Suppressor macrophage treated with lipopolysaccharide for 4 hours (primary cell): ENCODE measurements around the gene ATP6V1F.

Experiments
- DNase-seq: peaks from one replicate; pipeline ENCODE4 v3.0.0-alpha.2; 2020

The ATP6V1F gene

DNA sequence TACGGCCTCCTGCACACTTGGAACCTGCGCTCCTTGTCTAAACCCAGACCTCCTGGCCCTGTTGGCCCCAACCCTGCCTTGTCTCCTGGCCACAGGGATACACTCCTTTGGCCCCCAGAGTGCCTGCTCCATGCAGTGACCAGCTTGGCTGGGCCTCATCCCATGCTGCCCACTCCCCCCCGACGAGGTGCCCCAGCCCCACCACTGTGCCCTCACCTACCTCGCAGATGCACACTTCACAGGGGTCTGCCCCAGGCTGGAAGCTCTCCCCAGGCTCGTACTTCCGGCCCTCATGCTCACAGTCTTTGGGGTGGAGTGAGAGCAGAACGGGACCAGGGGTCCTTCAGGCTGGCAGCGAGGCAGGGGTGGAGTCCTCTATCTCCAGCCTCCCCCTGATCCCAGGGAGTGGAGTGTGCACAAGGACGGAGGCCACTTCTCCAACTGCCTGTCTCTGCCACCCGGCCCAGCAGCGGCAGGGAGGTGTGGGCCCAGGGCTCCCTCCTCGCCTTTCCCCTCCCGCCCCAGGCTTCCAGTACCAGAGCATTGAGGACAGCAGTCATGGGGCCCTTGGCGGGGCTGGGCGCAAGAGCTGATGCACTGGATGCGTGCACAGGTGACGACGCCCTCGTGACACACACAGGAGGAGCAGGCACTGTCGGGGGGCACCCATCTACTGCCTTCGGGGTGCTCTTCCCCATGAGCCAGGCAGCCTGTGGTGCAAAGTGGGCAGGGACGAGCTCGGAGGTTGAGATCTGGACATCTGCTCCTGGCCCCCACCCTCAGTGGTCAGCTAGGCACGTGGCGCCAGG lies 22.1 kb downstream of the ATP6V1F start:
- DNase-seq: no peak

DNA sequence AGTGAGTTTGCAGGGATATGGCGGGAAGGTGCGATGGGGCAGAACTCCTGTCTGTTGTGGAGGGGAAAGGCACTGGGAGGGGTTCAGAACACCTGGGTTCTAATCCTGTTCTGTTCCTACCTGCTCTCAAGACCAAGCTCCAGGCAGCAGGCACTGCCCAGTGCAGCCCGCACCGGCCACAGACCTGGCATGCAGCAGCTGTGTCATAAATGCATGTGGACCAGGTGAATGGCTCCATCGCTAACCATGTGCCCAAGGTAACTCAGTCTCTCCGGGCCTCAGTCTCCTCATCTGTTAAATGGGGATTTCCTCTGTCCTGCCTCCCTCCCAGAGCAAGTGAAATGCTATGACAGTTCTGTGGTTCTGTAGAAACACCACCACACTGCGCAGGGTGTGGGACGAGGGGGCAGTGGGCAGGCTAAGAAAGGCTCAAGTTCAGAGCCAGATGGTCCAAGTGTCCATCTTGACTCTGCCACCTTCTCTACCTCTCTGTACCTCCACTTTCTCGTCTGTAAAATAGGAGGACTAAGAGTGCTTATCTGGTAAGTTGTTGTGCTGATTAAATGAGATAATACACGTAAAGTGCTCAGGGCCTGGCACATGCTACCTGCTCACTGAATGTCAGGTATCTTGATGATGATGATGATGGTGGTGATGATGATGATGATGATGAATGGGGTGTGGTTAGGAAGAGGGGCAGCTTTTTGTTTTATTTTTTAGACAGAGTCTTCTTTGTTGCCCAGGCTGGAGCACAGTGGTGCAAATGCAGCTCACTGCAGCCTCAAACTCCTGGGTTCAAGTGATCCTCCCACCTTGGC lies 22.9 kb downstream of the ATP6V1F start:
- no peak for DNase-seq

DNA sequence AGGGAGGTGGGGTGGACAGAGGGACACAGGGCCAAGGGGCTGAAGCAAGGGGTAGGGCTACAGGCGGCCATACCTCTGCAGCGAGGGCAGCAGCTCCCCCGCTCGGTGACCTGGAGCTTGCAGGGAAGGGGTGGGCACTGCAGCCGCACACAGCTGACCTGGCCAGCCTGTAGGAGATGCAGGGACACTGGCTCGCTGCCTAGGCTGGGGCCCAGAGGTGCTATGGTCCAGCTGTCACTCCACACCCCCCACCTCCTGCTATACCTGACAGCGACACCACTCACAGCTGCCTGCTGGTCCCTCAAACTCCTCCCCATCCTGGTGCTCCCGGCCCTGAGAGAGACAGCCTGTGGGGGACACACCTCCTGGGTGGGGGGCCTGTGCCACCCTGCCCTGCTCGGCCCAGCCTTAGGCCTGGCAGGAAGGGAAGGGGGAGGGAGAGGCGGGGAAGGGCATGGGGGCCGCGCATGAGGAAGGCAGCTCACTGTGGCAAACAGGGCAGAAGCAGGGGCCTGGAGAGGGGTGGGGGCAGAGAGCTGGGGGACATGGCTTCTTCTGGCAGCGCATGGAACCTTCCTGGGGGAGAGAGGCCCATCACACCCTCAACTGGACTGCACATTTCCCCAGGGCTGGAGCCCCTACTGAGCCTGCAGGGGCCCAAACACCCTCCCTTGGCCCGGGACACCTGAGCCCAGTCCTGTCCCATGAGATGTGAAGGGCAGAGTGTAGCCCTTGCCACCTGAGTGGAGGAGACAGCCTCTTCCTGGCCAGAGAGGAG lies 23.9 kb downstream of the ATP6V1F start:
- DNase-seq: no peak

DNA sequence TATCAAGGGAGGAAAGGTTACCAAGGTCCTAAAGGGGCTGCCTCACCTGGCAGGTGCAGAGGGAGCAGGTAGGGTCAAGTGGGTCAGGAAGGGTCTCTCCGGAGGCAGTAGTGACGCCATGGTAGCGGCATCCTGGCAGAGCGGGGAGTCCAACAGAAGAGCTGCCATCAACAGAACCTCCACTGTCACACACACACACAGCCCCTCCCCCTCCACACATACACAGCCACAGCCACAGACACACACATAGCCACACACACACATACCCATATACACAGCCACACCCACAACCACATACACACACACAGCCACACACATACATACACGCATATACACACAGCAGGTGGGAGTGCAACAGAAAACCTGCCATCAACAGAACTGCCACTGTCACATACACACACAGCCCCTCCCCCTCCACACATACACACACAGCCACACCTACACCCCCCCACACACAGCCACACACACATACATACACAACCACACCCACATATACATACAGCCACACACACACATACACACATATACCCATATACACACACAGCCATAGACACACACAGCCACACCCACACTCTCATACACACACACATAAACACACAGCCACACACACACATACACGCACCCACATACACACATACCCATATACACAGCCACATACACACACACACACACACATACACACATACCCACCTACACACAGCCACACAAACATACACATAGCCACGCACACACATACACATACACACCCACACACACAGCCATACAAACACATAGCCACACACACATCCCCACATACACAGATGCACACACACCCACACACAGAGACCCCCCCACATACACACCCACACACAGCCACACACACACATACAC lies 24.7 kb downstream of the ATP6V1F start:
- no peak for DNase-seq

DNA sequence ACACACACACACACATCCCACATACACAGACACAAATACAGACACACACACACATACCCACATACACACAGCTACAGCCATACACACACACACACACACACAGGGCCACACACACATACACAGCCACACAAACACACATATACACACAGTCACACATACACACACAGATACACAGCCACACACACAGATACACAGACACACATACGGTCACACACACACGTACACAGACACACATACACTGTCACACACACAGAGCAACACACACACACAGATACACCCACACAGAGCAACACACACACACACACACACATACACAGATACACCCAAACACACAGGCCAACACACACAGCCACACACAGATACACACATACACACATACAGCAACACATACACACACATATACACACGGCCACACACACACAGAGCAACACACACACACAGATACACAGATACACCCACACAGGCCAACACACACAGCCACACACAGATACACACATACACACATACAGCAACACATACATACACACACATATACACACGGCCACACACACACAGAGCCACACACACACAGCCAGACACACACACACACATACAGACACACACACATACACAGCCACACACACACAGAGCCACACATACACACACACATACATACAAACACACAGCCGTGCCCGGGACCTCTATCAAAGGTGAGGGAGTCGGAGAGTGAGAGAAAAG lies 25.5 kb downstream of the ATP6V1F start:
- DNase-seq: no peak

DNA sequence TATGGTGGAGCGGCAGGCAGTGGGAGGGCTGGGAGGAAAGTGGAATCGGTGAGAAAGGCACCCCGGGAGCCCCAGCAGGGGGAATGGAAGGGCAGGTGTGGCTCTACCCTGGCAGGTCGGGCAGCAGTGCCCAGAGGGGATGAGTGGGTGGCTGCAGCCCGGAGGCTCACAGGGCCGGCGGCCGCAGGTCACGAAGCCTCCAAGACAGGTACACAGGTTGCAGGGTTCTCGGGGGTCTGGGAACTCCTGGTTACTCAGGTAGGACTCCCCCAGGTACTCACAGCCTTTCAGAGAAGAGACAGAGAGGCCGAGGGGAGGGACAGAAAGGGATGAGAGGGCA lies 26.1 kb downstream of the ATP6V1F start:
- no peak for DNase-seq

DNA sequence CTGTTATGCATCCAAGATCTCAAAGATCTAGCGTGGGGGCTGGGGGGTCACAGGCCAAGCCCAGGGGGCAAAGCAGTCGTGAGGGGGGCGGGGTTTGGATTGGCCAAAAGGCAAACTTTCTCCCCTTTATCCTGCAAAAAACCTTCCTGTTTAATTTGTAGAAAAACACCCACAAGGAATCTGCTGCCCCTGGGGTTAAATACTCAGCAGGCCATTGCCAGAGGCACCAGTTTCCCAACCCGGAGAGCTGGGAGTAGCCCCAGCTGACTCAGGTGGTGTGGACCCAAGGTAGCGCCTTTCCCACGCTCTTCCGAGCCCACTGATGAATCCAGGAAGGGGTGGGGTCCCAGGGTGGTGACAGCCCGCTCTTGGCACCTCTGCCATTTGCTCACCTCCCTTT lies 26.5 kb downstream of the ATP6V1F start:
- no peak for DNase-seq

DNA sequence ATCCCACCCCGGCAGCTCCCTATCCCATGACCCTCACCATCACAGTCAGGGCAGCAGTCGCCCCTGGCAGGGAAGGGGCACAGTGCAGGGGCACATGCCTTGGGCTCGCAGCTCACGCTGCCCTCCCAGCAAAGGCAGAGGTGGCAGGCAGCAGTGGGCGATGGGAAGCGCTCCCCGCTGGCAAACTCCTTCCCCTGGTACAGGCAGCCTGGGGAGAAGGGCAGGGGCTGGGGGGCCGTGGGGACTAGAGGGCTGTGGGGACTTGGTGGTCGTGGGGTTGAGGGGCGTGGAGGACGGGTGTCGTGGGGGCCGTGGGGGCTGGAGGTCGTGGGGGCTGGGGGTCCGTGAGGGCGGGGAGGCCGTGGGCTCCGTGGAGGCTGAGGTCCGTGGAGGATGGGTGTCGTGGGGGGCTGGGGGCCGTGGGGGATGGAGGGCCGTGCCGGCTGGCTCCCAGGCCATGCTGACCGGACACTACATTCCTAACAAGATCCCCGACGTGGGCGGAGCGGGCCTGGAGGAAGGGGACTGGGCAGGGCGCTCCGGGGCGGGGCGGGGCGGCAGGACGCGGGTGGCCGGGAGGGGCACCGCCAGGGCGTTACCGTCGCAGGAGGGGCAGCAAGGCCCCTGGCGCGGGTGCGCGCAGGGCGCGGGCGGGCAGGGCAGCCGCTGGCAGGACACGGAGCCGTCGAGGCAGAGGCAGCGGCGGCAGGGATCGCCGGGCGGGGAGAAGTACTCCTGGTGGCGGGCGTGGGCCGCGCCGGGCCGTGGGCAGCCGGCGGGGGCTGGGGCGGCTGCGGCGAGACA lies 27.9 kb downstream of the ATP6V1F start:
- DNase-seq: peak; percentile 35

DNA sequence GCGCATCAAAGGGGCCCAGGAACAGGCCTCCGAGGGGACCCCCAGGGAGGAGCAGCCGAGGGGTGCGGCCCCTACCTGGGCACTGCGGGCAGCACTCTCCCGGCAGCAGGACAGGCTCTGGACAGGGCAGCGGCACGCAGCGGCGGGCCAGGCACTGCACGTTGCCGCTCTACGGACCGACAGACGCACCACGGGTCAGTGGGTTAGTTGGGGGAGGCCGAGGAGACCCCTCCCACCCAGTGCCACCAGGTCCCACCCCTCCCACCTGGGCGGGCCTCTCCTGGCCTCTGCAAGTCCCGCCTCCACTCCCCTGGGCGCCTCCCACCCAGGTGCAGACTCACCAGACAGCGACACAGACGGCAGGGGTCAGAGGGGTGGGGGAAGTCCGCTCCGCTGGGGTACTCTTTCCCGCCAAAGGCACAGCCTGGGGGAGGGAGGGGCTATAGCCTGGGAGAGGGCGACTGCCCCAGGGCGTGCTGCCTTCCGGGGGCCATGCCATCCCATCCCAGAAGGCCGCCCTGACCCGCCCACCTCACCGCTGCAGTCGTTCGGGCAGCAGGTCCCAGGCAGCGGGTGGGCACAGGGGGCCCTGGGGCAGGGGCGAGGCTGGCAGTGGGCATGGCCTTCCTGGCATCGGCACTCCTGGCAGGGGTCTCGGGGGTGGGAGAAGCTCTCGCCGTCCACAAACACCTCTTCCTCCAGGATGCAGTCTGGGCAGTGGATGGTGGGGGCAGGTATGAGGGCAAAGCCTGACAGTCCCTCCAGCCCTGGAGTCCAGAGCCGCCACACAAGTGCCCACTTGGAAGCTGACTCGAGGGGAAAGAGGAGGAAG lies 28.7 kb downstream of the ATP6V1F start:
- DNase-seq: no peak

DNA sequence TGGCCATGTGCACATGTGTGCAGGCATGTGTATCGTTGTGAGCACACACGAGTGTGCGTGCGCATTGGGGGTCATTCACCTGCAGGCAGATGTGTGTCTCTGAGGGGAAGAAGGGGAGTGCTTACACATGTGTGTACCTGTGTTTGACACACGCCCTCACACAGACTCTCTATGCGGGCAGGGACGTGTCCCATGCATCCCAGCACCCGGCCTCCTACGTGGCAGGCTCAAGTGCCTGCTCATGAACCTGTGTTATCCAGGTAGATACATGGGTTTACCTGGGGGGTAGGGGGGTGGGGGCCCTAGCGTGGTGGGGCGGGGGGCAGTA lies 29.2 kb downstream of the ATP6V1F start:
- no peak for DNase-seq

DNA sequence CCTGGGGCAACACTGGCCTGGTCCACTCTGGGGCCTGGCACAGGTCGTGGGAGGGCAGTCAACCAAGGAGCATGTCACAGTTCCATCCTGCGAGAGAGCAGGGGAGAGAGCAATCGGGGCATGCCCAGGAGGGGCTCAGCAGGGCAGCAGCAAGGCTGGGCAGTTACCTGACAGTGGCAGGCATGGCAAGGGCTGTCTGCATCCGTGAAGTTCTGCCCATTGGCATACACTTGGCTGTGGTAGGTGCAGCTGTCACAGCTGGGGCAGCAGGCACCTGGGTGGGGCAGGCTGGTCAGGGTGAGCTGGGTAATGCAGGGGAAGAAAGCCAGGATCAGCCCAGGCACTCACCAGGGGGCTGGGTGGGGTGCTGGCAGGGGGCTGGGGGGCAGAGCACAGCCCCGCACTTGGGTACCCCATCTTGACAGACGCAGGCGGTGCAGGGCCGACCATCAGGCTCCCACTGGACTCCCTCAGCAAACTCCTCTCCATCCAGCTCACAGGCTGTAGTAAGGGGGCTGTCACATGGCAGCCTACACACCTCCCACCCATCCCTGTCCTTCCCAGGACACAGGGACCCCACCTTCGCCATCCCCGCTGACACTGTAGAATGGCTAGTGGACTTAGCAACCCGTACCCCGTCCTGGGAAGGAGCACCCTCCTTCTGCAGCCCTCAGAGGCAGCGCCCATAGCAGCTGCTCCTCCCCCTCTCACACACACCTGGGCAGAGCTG lies 30.0 kb downstream of the ATP6V1F start:
- DNase-seq: no peak

DNA sequence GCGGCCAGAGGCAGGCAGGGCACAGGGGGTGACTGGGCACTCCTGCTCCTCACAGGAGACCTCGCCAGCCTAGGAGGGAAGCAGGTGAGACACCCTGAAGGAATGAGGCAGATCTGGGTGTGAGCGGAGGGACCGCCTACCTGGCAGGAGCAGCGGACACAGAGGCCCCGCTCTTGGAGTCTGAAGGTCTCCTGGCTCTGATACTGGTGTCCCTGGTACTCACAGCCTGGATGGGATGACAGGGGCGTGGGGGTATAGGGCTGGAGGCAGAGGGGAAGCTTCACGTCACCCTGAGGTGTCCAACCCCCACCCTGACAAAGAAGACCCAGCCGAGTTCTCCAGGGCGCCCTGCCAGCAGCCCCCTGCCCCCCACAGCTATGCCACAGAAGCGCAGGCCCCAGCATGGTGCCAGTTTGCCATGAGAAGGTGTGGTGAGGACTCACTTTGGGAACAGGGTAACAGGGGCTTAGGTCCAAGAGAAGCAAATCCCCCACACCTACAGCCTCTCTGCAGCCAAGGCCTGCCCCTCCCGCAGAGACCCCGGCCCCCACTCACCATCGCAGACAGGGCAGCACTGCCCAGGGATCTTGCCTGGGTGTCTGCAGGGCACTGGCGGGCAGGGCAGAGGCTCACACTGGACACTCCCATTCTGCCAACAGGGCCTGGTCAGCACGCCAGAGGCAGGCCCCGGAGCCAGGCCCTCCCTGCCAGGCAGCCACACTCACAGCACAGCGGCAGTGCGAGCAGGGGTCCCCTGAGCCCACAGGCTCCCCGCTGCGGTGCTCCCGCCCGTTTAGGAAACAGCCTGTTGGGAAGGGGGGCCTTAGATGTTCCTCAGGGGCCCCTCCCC lies 30.8 kb downstream of the ATP6V1F start:
- DNase-seq: no peak

DNA sequence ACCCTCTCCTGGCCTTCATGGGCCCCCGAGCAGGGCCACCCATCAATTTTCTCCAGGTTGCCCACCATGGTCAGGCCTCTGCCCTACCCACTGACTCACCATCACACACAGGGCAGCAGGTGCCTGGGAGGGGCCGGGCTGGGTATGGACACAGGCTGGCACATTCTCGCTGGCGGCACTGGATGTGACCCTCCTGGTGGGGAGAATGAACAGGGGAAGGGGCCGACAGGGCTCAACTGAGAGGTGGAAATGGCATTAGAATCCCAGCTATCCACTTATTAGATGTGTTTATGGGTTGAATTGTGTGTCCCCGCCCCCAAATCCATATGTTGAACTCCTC lies 31.4 kb downstream of the ATP6V1F start:
- no peak for DNase-seq

DNA sequence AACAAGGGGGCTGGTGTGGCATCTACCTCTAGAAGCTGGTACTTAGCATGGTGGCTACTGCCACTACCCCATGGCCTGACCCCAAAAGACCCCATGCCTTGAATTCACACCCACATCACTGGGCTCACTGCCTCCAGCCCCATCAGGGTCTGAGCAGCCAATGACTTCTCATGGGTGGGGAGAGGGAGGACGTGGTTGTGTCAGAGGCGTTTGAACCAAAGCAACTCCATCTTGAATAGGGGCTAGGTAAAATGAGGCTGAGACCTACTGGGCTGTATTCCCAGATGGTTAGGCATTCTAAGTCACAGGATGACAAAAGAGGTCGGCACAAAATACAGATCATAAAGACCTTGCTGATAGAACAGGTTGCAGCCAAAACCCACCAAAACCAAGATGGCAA lies 32.7 kb downstream of the ATP6V1F start:
- DNase-seq: no peak

DNA sequence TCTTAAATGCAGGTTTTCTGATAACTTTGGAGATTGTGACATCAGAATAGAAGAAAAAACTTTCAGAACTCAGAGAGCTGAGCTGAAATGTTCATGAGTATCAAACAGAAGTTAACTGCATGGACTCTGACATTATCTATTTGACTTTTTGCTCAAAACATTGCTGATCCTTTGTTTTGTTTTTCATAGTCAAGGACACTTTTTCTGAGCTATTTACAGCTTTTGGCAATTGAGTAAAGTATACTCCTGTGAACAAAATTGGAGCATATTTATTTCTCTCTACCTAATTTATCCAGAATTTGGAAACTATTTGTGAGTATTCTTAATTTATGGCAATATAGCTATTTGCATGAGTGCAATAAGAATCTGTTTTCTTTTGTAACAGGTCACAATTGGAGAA lies 36.7 kb downstream of the ATP6V1F start:
- no peak for DNase-seq

DNA sequence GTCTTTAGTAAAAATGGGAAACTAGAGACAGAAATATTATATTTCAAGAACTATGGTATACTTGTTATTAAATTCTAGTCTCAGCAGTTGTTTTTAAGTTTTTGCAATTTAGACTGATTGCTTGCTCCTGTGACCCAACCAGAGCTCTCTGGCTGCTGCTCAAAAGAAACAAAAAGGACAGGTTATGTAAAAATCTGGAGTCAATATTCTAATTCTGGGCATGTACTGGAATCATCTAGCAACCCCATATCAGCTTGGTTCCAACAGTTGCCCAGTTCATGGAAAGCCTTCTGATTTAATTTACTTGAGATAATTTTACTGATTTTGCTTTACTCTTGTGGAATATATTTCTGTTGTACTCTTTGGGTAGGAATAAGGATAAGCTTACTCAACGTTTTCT lies 37.6 kb downstream of the ATP6V1F start:
- no peak for DNase-seq

DNA sequence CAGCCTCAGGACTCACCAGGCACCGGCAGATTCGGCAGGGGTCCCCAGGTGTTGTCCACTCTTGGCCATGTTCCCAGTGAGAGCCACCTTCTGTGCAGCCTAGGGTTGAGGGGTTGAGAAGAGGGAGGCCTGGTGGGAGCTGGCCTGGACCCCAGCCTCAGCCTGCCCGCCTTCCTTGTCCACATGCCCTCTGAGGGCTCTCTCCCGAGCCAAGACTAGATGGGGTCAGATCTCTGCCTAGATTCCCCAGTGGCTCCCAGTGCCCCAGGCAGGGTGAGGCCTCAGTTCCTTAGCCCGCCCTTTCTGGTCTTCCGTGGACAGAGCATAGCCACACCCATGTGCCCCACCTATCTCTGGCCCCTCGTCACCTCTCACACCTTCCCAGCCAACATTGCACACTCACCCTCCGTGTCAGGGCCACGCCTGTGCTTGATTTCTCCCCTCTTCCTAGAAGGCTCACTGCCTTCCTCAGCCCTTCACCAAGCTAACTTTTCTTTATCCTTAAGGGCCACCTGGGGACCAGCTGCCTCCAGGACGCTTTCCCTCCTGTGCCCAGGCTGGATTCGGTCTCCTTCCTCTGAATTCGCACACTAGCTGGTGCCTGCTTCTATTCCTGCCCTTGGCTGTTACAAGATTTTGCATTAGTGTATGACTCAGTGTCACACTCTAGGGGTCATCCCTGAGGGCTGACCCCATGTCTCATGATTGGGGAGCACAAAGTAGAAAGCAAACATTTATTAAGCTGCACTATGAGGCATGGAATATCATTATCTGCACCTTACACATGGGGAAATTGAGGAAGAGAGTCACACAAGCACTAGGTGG lies 40.3 kb downstream of the ATP6V1F start:
- peak; percentile 59 for DNase-seq
